HFFc6 (cell line): ENCODE measurements around the gene S1PR3. TPM values are rescaled to one million over a fixed set of nuclear protein-coding genes. Genes with fewer than 3 reads are reported as not detected.
A peak's percentile ranks its signal among the peaks of the same experiment; 100 is the strongest.

Experiments
- DNase-seq: peaks from one replicate; pipeline ENCODE4 v3.0.0-alpha.2; 2018
- H3K27ac Mint-ChIP-seq: 2 replicates; pipeline ENCODE4 v1.8.0; 2020; ENCODE audit warnings: mild to moderate bottlenecking, mixed read lengths
- H3K27me3 Mint-ChIP-seq: 2 replicates; pipeline ENCODE4 v1.8.0; 2021; ENCODE audit warnings: mild to moderate bottlenecking, moderate library complexity, mixed read lengths; ENCODE audit not compliant: insufficient read depth
- H3K36me3 Mint-ChIP-seq: 2 replicates; pipeline ENCODE4 v1.8.0; 2021; ENCODE audit warnings: low read depth, mixed read lengths
- H3K4me1 Mint-ChIP-seq: 2 replicates; pipeline ENCODE4 v1.8.0; 2020; ENCODE audit warnings: low read depth, mixed read lengths
- H3K4me3 Mint-ChIP-seq: 2 replicates; pipeline ENCODE4 v1.8.0; 2020; ENCODE audit warnings: mild to moderate bottlenecking, moderate library complexity, mixed read lengths
- H3K9me3 Mint-ChIP-seq: 2 replicates; pipeline ENCODE4 v1.8.0; 2020; ENCODE audit warnings: mild to moderate bottlenecking, mixed read lengths
- total RNA-seq, 6 experiments: library from RNA; stranded (reverse); fragmentation: NEBNext Ultra II Directional; extraction: Animal tissue kit (Norgen Biotek cat#: 25700); gene quantifications; 2 replicates in 1 of 6; 3 replicates in 5 of 6; pipeline ENCODE4 v1.2.3, GENCODE V29; 2021
- TF ChIP-seq, protein P1 (sequence below): fragments of 200-600 bp; sonication (generic); IDR thresholded peaks from 2 replicates; pipeline ENCODE4 v1.5.0; 2021; ENCODE audit warnings: antibody characterized with exemption, mild to moderate bottlenecking

The S1PR3 gene
- total RNA-seq, 6 experiments from 2014 or later: 15.1 to 27.7 (median 23.9) TPM

DNA sequence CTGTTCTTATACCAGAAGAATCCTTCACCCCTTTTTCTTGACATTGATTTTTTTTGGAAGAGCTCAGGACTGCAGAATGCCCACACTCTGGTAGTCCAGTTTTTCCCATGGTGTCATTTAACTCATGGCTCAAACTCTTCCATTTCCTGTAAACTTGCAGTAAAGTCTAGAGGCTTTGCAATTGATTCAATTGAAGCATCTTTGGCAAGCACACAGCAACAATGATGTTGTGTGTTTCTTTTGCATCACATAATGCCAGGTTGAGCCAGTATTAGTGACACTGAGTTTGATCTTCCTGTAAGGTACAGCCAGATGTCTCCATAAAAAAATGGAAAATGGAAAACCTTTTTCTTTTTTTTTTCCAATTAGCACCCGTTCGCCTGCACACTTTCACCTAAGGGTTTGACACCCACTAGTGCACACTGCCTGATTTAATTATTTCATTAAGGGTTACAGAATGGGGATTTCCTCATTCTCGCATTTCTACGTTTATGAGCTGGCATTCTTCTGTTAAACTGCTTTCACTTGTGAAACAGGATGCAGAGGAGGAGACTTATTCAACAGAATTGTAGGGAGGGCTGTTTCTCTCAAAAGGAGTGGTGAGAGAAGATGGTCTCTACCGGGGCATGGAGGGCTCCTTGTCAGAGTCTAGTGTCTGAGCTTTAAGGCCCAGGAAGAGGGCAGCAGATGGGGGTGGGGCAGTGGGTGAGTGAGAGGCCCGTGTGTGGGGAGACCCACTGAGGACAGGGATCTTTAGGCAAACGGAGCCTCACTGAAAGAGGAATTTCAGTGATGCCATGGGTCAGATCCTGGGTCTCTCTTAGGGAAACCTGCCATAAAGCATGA lies 2.2 kb upstream of the S1PR3 start:
- Mint-ChIP-seq H3K9me3 (no peaks in the 10 kb centered on the region), H3K27ac (peak overlapping the region; percentile 76), H3K4me1 (peaks cover 41% of the 10 kb centered on the region), H3K27me3 (peaks cover 4% of the 10 kb centered on the region; the same call in 1 of the 2 replicates), H3K36me3 (no peaks in the 10 kb centered on the region), H3K4me3 (peak overlapping the region; percentile 69)
- no peak for DNase-seq
- TF ChIP-seq, protein P1, sequence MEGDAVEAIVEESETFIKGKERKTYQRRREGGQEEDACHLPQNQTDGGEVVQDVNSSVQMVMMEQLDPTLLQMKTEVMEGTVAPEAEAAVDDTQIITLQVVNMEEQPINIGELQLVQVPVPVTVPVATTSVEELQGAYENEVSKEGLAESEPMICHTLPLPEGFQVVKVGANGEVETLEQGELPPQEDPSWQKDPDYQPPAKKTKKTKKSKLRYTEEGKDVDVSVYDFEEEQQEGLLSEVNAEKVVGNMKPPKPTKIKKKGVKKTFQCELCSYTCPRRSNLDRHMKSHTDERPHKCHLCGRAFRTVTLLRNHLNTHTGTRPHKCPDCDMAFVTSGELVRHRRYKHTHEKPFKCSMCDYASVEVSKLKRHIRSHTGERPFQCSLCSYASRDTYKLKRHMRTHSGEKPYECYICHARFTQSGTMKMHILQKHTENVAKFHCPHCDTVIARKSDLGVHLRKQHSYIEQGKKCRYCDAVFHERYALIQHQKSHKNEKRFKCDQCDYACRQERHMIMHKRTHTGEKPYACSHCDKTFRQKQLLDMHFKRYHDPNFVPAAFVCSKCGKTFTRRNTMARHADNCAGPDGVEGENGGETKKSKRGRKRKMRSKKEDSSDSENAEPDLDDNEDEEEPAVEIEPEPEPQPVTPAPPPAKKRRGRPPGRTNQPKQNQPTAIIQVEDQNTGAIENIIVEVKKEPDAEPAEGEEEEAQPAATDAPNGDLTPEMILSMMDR: no peak

DNA sequence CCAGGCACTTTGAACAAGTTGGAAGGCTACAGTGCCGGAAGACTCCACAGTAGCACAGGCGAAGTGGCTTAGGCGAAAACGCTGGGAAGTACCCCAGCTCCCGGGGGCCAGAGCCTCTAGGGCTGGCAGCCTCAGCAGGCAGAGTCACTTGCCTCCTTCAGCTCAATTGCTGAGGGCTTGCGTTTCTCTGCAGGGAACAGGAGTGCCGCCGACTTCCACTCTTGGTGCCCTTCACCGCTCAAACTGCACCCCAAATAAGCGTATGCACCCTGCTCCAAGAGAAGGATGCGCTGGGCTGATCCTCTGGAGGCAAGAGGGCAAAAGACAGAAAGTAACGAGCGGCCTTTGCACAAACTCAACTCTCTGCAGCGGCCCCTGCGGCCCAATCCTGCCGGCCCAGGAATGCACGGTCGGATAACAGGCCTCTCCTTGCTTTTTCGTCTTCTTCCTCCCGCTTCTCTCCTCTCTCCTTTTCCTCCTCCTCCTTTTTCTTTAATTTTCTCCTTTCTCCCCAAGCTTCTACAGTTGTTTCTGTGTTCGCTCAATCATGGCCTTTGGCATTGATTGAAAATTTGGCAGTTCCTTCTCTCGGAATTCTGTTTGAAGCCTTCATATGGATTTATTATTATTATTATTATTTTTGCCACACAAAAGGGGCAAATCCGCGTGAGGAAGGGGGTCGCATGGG lies 1.1 kb upstream of the S1PR3 start:
- TF ChIP-seq, protein P1: no peak
- Mint-ChIP-seq H3K4me3 (peak overlapping the region; percentile 98; the same call in 1 of the 2 replicates), H3K27ac (no peak overlapping the region), H3K36me3 (no peaks in the 10 kb centered on the region), H3K9me3 (no peaks in the 10 kb centered on the region), H3K27me3 (no peaks in the 10 kb centered on the region; the same call in 1 of the 2 replicates), H3K4me1 (peaks cover 53% of the 10 kb centered on the region)
- DNase-seq: no peak

DNA sequence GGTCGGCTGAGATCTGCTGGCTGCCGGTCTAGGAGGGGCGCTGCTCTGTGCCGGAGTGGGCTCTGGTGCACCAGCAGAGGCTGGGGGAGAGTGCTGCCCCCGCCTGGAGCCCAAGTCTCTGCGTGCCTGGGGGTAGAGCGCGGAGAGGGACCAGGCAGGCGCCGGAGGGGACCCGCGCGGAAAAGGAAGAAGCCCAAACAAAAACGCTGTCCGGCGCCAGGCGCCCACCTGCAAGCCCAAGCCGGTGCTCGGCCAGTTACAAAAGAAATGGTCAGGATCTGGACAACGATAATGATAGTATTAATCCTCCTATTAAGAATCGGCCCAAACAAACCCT lies 571 bp upstream of the S1PR3 start:
- no peaks in the 10 kb centered on the region for H3K9me3 Mint-ChIP-seq
- peaks cover 58% of the 10 kb centered on the region for H3K4me1 Mint-ChIP-seq
- H3K27ac Mint-ChIP-seq: no peak overlapping the region
- H3K4me3 Mint-ChIP-seq: peak overlapping the region; percentile 98
- H3K36me3 Mint-ChIP-seq: no peaks in the 10 kb centered on the region
- no peak for DNase-seq
- H3K27me3 Mint-ChIP-seq: no peaks in the 10 kb centered on the region; the same call in 1 of the 2 replicates
- TF ChIP-seq, protein P1: no peak

DNA sequence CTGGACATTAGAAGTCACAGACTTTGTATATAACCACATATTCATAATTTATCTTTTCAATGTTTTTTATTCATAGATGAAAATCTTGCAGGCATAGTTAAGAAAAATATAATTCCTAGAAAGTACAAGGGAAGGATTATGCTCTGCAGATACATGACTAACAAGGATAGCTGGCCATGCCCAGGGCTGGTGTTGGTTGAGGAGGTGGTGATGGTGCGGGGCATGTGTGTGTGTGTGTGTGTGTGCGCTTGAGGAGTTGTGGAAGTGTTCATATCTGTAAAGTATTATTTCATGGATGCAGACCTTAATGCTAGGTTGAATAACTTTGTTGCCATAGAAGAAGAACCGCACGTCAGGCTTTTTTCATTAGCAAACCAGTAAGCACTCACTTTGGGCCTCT lies 1.3 kb downstream of the S1PR3 start:
- Mint-ChIP-seq H3K4me3 (peak overlapping the region; percentile 98), H3K36me3 (no peaks in the 10 kb centered on the region), H3K9me3 (no peaks in the 10 kb centered on the region), H3K27me3 (no peaks in the 10 kb centered on the region; the same call in 1 of the 2 replicates), H3K27ac (peak overlapping the region; percentile 36; the same call in 1 of the 2 replicates), H3K4me1 (peaks cover 63% of the 10 kb centered on the region)
- no peak for DNase-seq
- TF ChIP-seq, protein P1: no peak

DNA sequence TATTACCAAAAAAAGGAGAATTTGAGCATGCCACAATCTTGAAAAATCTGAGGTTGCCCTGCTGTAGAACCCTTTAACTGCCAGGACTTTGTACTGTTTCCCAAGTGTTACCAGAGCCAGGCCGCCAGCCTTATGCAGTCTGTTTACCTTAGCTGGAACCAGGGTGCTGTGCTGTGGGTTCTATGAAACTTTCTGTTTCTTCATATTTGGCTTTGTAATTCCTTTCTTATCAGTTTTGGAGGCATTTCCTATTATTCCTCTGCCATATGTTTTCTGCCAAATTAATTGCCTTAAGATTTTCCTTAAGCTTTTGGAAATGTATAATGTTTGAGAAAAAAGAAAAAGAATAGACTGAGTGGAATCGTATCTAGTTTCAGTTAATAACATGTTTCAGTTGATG lies 2.1 kb downstream of the S1PR3 start:
- DNase-seq: no peak
- Mint-ChIP-seq H3K4me1 (peaks cover 64% of the 10 kb centered on the region), H3K27ac (no peak overlapping the region), H3K9me3 (no peaks in the 10 kb centered on the region), H3K36me3 (no peaks in the 10 kb centered on the region), H3K27me3 (no peaks in the 10 kb centered on the region; the same call in 1 of the 2 replicates), H3K4me3 (peak overlapping the region; percentile 98; the same call in 1 of the 2 replicates)
- TF ChIP-seq, protein P1: no peak
